Breast epithelium (tissue), 3 donors: Measurements from ENCODE around the gene SCN2A.

Source experiments
- CTCF ChIP-seq, 3 donors: fragments of 450-650 bp; IDR thresholded peaks; one replicate each; pipeline ENCODE4 v1.5.1; 2016 to 2017; ENCODE audit warnings: antibody characterized with exemption in 3 of 3, mild to moderate bottlenecking in 3 of 3, moderate library complexity in 3 of 3
- POLR2A ChIP-seq: fragments of 450-650 bp; IDR thresholded peaks from one replicate; pipeline ENCODE4 v1.6.1; 2016; ENCODE audit warnings: antibody characterized with exemption, mild to moderate bottlenecking, moderate library complexity

- no peak for TF ChIP-seq CTCF (IDR thresholded peaks at IDR 0.05)
- TF ChIP-seq POLR2A: no peak
Measured at GRCh38 chr2:165205865-165206264, 33.3 kb upstream of the SCN2A start.
